HG03064 (cell line): Measurements from ENCODE around the gene ANXA5.

Experiments
- ATAC-seq: cut with Tn5 transposase; IDR thresholded peaks from one replicate; pipeline ENCODE4 v1.9.1; 2021; ENCODE audit warnings: low read depth; ENCODE audit not compliant: unreplicated experiment

The ANXA5 gene

GRCh38 chr4:121712783-121713182 is 16.0 kb upstream of the ANXA5 start:
- ATAC-seq = no peak

- no peak for ATAC-seq
Measured at GRCh38 chr4:121712001-121712651, 15.3 kb upstream of the ANXA5 start.

- ATAC-seq = peak; percentile 92
Measured at GRCh38 chr4:121711263-121712000, 14.7 kb upstream of the ANXA5 start.

- ATAC-seq = no peak
Measured at GRCh38 chr4:121709766-121710405, 13.1 kb upstream of the ANXA5 start.

GRCh38 chr4:121707344-121707743 is 10.6 kb upstream of the ANXA5 start:
- ATAC-seq = no peak

- ATAC-seq = no peak
Measured at GRCh38 chr4:121706595-121707021, 9.8 kb upstream of the ANXA5 start.

GRCh38 chr4:121705521-121705920 is 8.7 kb upstream of the ANXA5 start:
- ATAC-seq = no peak

- ATAC-seq = no peak
Measured at GRCh38 chr4:121702136-121702535, 5.4 kb upstream of the ANXA5 start.

GRCh38 chr4:121701263-121701662 is 4.5 kb upstream of the ANXA5 start:
- no peak for ATAC-seq

- no peak for ATAC-seq
Measured at GRCh38 chr4:121698236-121698671, 1.5 kb upstream of the ANXA5 start.

- ATAC-seq = no peak
Measured at GRCh38 chr4:121697564-121697963, 784 bp upstream of the ANXA5 start.

- peak; percentile 30 for ATAC-seq
Measured at GRCh38 chr4:121696170-121696580, 605 bp downstream of the ANXA5 start.

- no peak for ATAC-seq
Measured at GRCh38 chr4:121693886-121694285, 2.9 kb downstream of the ANXA5 start.

GRCh38 chr4:121693450-121693849 is 3.3 kb downstream of the ANXA5 start:
- no peak for ATAC-seq

GRCh38 chr4:121692261-121692660 is 4.5 kb downstream of the ANXA5 start:
- no peak for ATAC-seq

- peak; percentile 41 for ATAC-seq
Measured at GRCh38 chr4:121690001-121690400, 6.8 kb downstream of the ANXA5 start.

- no peak for ATAC-seq
Measured at GRCh38 chr4:121688701-121689100, 8.1 kb downstream of the ANXA5 start.

- no peak for ATAC-seq
Measured at GRCh38 chr4:121688261-121688660, 8.5 kb downstream of the ANXA5 start.

GRCh38 chr4:121686255-121686654 is 10.5 kb downstream of the ANXA5 start:
- no peak for ATAC-seq

GRCh38 chr4:121685257-121685656 is 11.5 kb downstream of the ANXA5 start:
- ATAC-seq = no peak

GRCh38 chr4:121684561-121684960 is 12.2 kb downstream of the ANXA5 start:
- no peak for ATAC-seq

- ATAC-seq = no peak
Measured at GRCh38 chr4:121684016-121684415, 12.8 kb downstream of the ANXA5 start.
